Left lung (tissue), 10 donors: ENCODE measurements around the gene MBNL3. TPM values are rescaled to one million over a fixed set of nuclear protein-coding genes. Genes with fewer than 3 reads are reported as not detected.
"Not testable (repeated sequence)": the region's sequence is repeated elsewhere in the genome, so short reads cannot be mapped to it uniquely, and the experiment has no call there.

Source experiments
- ATAC-seq: fragments of 200-7000 bp; cut with Tn5 transposase; one replicate; pipeline ENCODE4 v1.9.1; 2020; ENCODE audit warnings: moderate library complexity
- DNase-seq, 4 donors: peaks; one replicate each; pipeline ENCODE4 v3.0.0-alpha.2; 2013 to 2020
- H3K27ac ChIP-seq, 2 donors: fragments of 200-600 bp; sonication (generic) in 1 of 2; one replicate each; pipeline versions ENCODE4 v1.5.0 to v1.8.0; 2020 to 2021
- H3K27me3 ChIP-seq, 2 donors: fragments of 200-600 bp; sonication (generic) in 1 of 2; one replicate each; pipeline versions ENCODE4 v1.5.0 to v1.8.0; 2020 to 2021
- H3K36me3 ChIP-seq, 2 donors: fragments of 200-600 bp; sonication (generic) in 1 of 2; one replicate each; pipeline versions ENCODE4 v1.5.0 to v1.8.0; 2020 to 2021
- H3K4me1 ChIP-seq, 2 donors: fragments of 200-600 bp; one replicate each; pipeline ENCODE4 v1.8.0; 2021
- H3K4me3 ChIP-seq, 2 donors: fragments of 200-600 bp; sonication (generic) in 1 of 2; one replicate each; pipeline versions ENCODE4 v1.5.0 to v1.8.0; 2020 to 2021; ENCODE audit warnings: mild to moderate bottlenecking in 1 of 2
- H3K9me3 ChIP-seq, 2 donors: fragments of 200-600 bp; sonication (generic) in 1 of 2; one replicate each; pipeline versions ENCODE4 v1.5.0 to v1.8.0; 2020 to 2021
- CTCF ChIP-seq, 2 donors: fragments of 200-600 bp; sonication (generic) in 1 of 2; IDR thresholded peaks; one replicate each; pipeline versions ENCODE4 v1.5.0 to v1.8.0; 2021; ENCODE audit warnings: antibody characterized with exemption in 2 of 2
- intact Hi-C, 2 donors: fragments of 100-400 bp; cut with DNase I; formaldehyde crosslinking; loops; one replicate each; pipeline versions ENCODE4 v1.11.2 to v1.14.2; 2022
- polyA plus RNA-seq, 6 donors: library from polyadenylated mRNA; unstranded; fragments of 120-200 nt; gene quantifications; one replicate each; pipeline ENCODE4 v1.2.1, GENCODE V29; 2013; ENCODE audit not compliant: insufficient read length in 6 of 6
- total RNA-seq, 2 donors: library from RNA; stranded (reverse); fragmentation: NEBNext Ultra II Directional; extraction: Animal tissue kit (Norgen Biotek cat#: 25700); gene quantifications; one replicate each; pipeline ENCODE4 v1.2.1, GENCODE V29; 2021
- donor health status: DM: no; HTN: yes; CAD: no.
- donor health status: DM: no; HTN: no; CAD: no.

MBNL3 gene
- total and polyA plus RNA-seq, 8 donors: 17.9 to 22.6 (median 20.6) TPM

DNA sequence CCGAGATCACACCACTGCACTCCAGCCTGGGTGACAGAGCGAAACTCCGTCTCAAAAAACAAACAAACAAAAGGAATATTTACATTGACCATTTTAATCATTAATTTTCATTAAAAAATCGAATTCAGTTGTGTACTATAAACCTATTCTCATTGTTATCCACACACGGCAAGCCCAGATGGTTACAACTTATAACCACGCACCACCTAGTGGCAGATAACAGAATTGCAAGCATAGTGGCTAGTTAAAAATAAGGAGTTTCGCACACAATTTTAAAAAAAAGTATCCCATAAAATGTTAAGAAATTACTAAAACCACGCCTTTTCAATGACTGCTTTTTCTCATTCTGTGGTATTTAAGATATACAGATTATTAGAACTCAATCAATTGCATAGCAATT lies 25.4 kb downstream of the MBNL3 start:
- H3K27ac ChIP-seq: no peak overlapping the region
- H3K4me1 ChIP-seq: no peaks in the 10 kb centered on the region
- DNase-seq (no peak), ATAC-seq (no peak)
- peak; percentile 38 to 44 for TF ChIP-seq CTCF (IDR thresholded peaks at IDR 0.05)
- H3K36me3 ChIP-seq: no peaks in the 10 kb centered on the region
- H3K27me3 ChIP-seq: peaks cover 0 to 3% of the 10 kb centered on the region in 2 donors
- no peak overlapping the region for H3K4me3 ChIP-seq
- intact Hi-C loops: no loop called here
- H3K9me3 ChIP-seq: no peaks in the 10 kb centered on the region

- DNase-seq: no peak
- Histone ChIP-seq H3K27ac (no peak overlapping the region), H3K4me1 (no peaks in the 10 kb centered on the region), H3K27me3 (no peaks in the 10 kb centered on the region), H3K36me3 (no peaks in the 10 kb centered on the region), H3K9me3 (no peaks in the 10 kb centered on the region), H3K4me3 (no peak overlapping the region)
- ATAC-seq: no peak
- no peak for TF ChIP-seq CTCF (IDR thresholded peaks at IDR 0.05)
- intact Hi-C loops: no loop called here
These were observed 27.0 kb downstream of the MBNL3 start for GRCh38 chrX:132461886-132462285.

GRCh38 chrX:132452911-132453550 lies 35.8 kb downstream of the MBNL3 start:
- no peak for ATAC-seq
- no peak for DNase-seq
- H3K36me3 ChIP-seq: no peaks in the 10 kb centered on the region
- H3K27ac ChIP-seq: no peak overlapping the region
- H3K4me1 ChIP-seq: no peaks in the 10 kb centered on the region
- no peak overlapping the region for H3K4me3 ChIP-seq
- no peaks in the 10 kb centered on the region for H3K9me3 ChIP-seq
- no peak for TF ChIP-seq CTCF (IDR thresholded peaks at IDR 0.05)
- intact Hi-C loops: no loop called here
- H3K27me3 ChIP-seq: no peaks in the 10 kb centered on the region

- ATAC-seq, intact Hi-C loops, H3K27ac ChIP-seq, H3K4me3 ChIP-seq, H3K36me3 ChIP-seq, DNase-seq, H3K4me1 ChIP-seq, H3K9me3 ChIP-seq, H3K27me3 ChIP-seq: not testable (repeated sequence)
These were observed 42.9 kb downstream of the MBNL3 start for GRCh38 chrX:132445909-132446308.

- intact Hi-C loops: no loop called here
- DNase-seq (no peak), ATAC-seq (no peak)
- H3K9me3 ChIP-seq: no peaks in the 10 kb centered on the region
- H3K36me3 ChIP-seq: no peaks in the 10 kb centered on the region
- H3K27ac ChIP-seq: no peak overlapping the region
- H3K27me3 ChIP-seq: no peaks in the 10 kb centered on the region
- no peaks in the 10 kb centered on the region for H3K4me1 ChIP-seq
- TF ChIP-seq CTCF (IDR thresholded peaks at IDR 0.05): no peak
- H3K4me3 ChIP-seq: no peak overlapping the region
These were observed 43.9 kb downstream of the MBNL3 start for GRCh38 chrX:132444936-132445335.
